ENCODE data around the gene LRRC53. TPM values are rescaled to one million over a fixed set of nuclear protein-coding genes. Genes with fewer than 3 reads are reported as not detected.

Gene LRRC53
- total RNA-seq, 2 experiments from 2014 or later = not detected

DNA sequence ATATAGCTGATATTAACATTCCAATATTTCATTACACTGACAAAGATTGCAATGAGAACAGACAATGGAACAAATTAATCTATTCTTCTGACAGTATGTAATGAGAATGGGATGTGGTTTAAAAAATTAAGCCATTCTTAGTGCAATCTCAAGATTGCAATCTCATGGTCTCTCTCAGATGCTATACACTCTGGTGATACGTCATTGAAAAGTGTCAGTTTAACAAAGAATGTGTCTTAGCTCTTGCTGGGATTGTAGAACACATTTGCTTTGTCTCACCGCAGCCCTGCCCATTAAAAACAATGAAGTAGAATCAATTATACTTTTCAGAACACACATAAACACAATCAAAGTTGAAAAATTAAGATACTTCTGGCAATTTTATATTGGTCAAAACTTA lies 55.2 kb downstream of the LRRC53 start:
- Mint-ChIP-seq H3K36me3 (ENCODE audit: low read depth) (no peaks in the 10 kb centered on the region), H3K4me1 (ENCODE audit: low read depth) (no peaks in the 10 kb centered on the region), H3K27me3 (no peaks in the 10 kb centered on the region), H3K4me3 (no peak overlapping the region), H3K9me3 (peaks cover 3% of the 10 kb centered on the region), H3K27ac (no peak overlapping the region)
- POLR2A ChIA-PET = no interaction called here
- TF ChIP-seq, protein P1, sequence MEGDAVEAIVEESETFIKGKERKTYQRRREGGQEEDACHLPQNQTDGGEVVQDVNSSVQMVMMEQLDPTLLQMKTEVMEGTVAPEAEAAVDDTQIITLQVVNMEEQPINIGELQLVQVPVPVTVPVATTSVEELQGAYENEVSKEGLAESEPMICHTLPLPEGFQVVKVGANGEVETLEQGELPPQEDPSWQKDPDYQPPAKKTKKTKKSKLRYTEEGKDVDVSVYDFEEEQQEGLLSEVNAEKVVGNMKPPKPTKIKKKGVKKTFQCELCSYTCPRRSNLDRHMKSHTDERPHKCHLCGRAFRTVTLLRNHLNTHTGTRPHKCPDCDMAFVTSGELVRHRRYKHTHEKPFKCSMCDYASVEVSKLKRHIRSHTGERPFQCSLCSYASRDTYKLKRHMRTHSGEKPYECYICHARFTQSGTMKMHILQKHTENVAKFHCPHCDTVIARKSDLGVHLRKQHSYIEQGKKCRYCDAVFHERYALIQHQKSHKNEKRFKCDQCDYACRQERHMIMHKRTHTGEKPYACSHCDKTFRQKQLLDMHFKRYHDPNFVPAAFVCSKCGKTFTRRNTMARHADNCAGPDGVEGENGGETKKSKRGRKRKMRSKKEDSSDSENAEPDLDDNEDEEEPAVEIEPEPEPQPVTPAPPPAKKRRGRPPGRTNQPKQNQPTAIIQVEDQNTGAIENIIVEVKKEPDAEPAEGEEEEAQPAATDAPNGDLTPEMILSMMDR (IDR thresholded peaks at IDR 0.05) = no peak
- intact Hi-C loops (cut with micrococcal nuclease) = no loop called here
- ATAC-seq = no peak
- DNase-seq = no peak
- CTCF ChIA-PET = no interaction called here

- H3K36me3 Mint-ChIP-seq (ENCODE audit: low read depth) = no peaks in the 10 kb centered on the region
- no peak overlapping the region for H3K27ac Mint-ChIP-seq
Observed at GRCh38 chr1:74455390-74455789, 57.0 kb downstream of the LRRC53 start.

GRCh38 chr1:74453277-74453676 lies 59.1 kb downstream of the LRRC53 start:
- CTCF ChIA-PET = no interaction called here

More at GRCh38 chr1:74455390-74455789, 57.0 kb downstream of the LRRC53 start:
- ATAC-seq (no peak), DNase-seq (no peak)
- Mint-ChIP-seq H3K27me3 (no peaks in the 10 kb centered on the region), H3K4me3 (no peak overlapping the region), H3K4me1 (ENCODE audit: low read depth) (no peaks in the 10 kb centered on the region), H3K9me3 (peaks cover 3% of the 10 kb centered on the region)
- intact Hi-C loops (cut with micrococcal nuclease) = no loop called here
- TF ChIP-seq, protein P1 (IDR thresholded peaks at IDR 0.05) = no peak
- ChIA-PET POLR2A (no interaction called here), CTCF (no interaction called here)

GRCh38 chr1:74452035-74452434 lies 60.4 kb downstream of the LRRC53 start:
- no peak for DNase-seq
- ATAC-seq = no peak
- POLR2A ChIA-PET = no interaction called here
- H3K27ac Mint-ChIP-seq = no peak overlapping the region
- CTCF ChIA-PET = no interaction called here
- no peaks in the 10 kb centered on the region for H3K4me1 Mint-ChIP-seq (ENCODE audit: low read depth)
- H3K27me3 Mint-ChIP-seq = no peaks in the 10 kb centered on the region
- peaks cover 3% of the 10 kb centered on the region for H3K9me3 Mint-ChIP-seq
- H3K4me3 Mint-ChIP-seq = no peak overlapping the region
- intact Hi-C loops (cut with micrococcal nuclease) = no loop called here
- H3K36me3 Mint-ChIP-seq (ENCODE audit: low read depth) = no peaks in the 10 kb centered on the region
- TF ChIP-seq, protein P1 (IDR thresholded peaks at IDR 0.05) = no peak

More at GRCh38 chr1:74453277-74453676, 59.1 kb downstream of the LRRC53 start:
- Mint-ChIP-seq H3K4me3 (no peak overlapping the region), H3K27me3 (no peaks in the 10 kb centered on the region), H3K4me1 (ENCODE audit: low read depth) (no peaks in the 10 kb centered on the region), H3K27ac (no peak overlapping the region), H3K36me3 (ENCODE audit: low read depth) (no peaks in the 10 kb centered on the region), H3K9me3 (peaks cover 3% of the 10 kb centered on the region)
- no peak for DNase-seq
- TF ChIP-seq, protein P1 (IDR thresholded peaks at IDR 0.05) = no peak
- POLR2A ChIA-PET = no interaction called here
- ATAC-seq = no peak
- intact Hi-C loops (cut with micrococcal nuclease) = no loop called here

DNA sequence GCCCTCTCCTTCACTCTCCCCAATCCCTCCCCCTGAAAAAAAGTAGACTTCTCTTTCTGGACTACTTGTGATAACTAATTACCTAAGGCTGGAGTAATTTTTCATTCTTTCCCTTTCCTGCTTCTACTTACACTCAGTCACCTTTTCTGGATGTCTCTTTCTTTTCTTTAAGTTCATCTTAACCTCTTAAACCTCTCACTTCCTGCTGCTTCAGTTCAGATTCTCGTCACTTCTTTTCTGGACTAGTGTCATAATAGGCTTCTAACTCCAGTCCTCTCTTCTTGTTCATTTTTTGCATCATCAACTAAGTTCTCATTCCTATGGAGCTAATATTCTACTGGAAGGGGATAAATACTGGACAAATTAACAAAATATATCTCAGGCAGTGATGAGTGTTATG lies 75.4 kb downstream of the LRRC53 start:
- no peak for DNase-seq

More for the DNA sequence above, 75.4 kb downstream of the LRRC53 start:
- Mint-ChIP-seq H3K27ac (no peak overlapping the region), H3K4me3 (no peak overlapping the region), H3K4me1 (ENCODE audit: low read depth) (no peaks in the 10 kb centered on the region), H3K9me3 (no peaks in the 10 kb centered on the region), H3K27me3 (no peaks in the 10 kb centered on the region), H3K36me3 (ENCODE audit: low read depth) (no peaks in the 10 kb centered on the region)
- ChIA-PET CTCF (interaction anchor here (1.6 kb wide), 1 partner anchor 11 kb away, joined by 4 read pairs; no protein-coding TSS in a partner anchor), POLR2A (no interaction called here)
- intact Hi-C loops (cut with micrococcal nuclease) = no loop called here
- TF ChIP-seq, protein P1 (IDR thresholded peaks at IDR 0.05) = no peak
- no peak for ATAC-seq

Measured in activated CD8-positive, alpha-beta T cell treated with anti-CD3 and anti-CD28 coated beads for 36 hours (primary cell).